Thyroid gland (tissue), 4 donors: ENCODE data around the gene CELF5. TPM values are rescaled to one million over a fixed set of nuclear protein-coding genes. Genes with fewer than 3 reads are reported as not detected.
A peak's percentile ranks its signal among the peaks of the same experiment; 100 is the strongest.

ENCODE experiments used
- DNase-seq, 2 donors: peaks; one replicate each; pipeline ENCODE4 v3.0.0-alpha.2; 2019
- H3K27ac ChIP-seq, 3 donors: fragments of 200-600 bp; sonication (generic); 1 replicate in 2 of 3; 2 replicates in 1 of 3; pipeline ENCODE4 v1.5.1; 2016 to 2019; ENCODE audit warnings: mild to moderate bottlenecking in 1 of 3, moderate library complexity in 1 of 3
- H3K27me3 ChIP-seq: fragments of 200-600 bp; sonication (generic); one replicate; pipeline ENCODE4 v1.5.1; 2019
- H3K36me3 ChIP-seq, 2 donors: fragments of 200-600 bp; sonication (generic); one replicate each; pipeline ENCODE4 v1.5.1; 2016 to 2019
- H3K4me1 ChIP-seq, 2 donors: fragments of 200-600 bp; sonication (generic); one replicate each; pipeline ENCODE4 v1.5.1; 2017 to 2019
- H3K4me3 ChIP-seq, 3 donors: fragments of 200-600 bp; sonication (generic); replicated peaks in 1 of 3; 1 replicate in 2 of 3; 2 replicates in 1 of 3; pipeline ENCODE4 v1.5.1; 2016; ENCODE audit warnings: mild to moderate bottlenecking in 1 of 3
- H3K9me3 ChIP-seq: fragments of 200-600 bp; sonication (generic); one replicate; pipeline ENCODE4 v1.5.1; 2017
- POLR2A ChIP-seq, 2 donors: fragments of 450-650 bp; IDR thresholded peaks; one replicate each; pipeline ENCODE4 v1.6.1; 2017; ENCODE audit warnings: antibody characterized with exemption in 2 of 2, mild to moderate bottlenecking in 2 of 2, moderate library complexity in 1 of 2
- WGBS, 2 donors: methylation state at CpG; one replicate each; pipeline ENCODE4 v1.1.5; 2017; 5-methylcytosine and 5-hydroxymethylcytosine counted together
- intact Hi-C: fragments of 100-400 bp; cut with DNase I; formaldehyde crosslinking; loops from one replicate; pipeline ENCODE4 v1.15.1; 2023
- total RNA-seq, 4 donors: library from RNA; depleted of rRNA; stranded (reverse); fragments of >200 nt; gene quantifications; one replicate each; pipeline ENCODE4 v1.2.3, GENCODE V29; 2016
- TF ChIP-seq, protein P1 (sequence below), 6 experiments: fragments of 200-600 bp in 3 of 6; fragments of 450-650 bp in 3 of 6; sonication (generic) in 3 of 6; IDR thresholded peaks; one replicate each; pipeline ENCODE4 v1.5.1; 2016 to 2019; ENCODE audit warnings: antibody characterized with exemption in 6 of 6, mild to moderate bottlenecking in 2 of 6, inconsistent platforms in 1 of 6, moderate library complexity in 1 of 6

Gene CELF5
- total RNA-seq, 4 donors from 2014 or later = not detected

DNA sequence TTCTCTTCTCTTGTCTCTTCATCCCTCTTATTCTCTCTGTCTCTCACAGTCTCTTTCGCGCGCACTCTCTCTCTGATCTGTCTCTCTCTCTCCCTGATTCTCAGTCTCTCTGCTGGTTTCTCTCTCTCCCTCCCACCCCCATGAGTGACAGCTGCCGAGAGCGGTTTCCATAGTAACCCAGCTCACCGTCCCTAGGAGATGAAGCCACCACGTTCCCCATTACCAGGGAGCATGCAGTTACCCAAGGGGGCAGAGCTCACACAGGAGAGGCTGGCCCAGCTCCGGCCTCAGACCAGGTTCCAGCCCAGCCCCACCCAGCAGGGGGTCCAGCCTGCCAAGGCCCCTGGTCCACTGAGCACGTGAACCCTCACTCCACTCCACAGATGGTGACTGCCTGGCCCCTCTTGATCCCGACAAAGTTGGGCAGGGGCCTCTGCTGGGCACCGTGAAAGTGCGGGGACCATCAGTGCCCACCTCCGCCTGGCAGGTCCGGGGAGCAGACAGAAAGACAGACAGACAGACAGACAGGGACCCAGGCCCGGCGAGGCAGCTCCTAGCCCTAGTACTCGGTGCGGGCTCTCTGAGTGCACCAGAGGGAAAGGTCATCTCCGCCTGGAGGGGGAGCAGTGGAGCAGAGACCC, 50.6 kb downstream of the CELF5 start:
- no peaks in the 10 kb centered on the region for H3K27me3 ChIP-seq
- peaks cover 4 to 8% of the 10 kb centered on the region in 2 donors for H3K4me1 ChIP-seq
- no peaks in the 10 kb centered on the region for H3K36me3 ChIP-seq
- DNase-seq = no peak
- TF ChIP-seq, protein P1, sequence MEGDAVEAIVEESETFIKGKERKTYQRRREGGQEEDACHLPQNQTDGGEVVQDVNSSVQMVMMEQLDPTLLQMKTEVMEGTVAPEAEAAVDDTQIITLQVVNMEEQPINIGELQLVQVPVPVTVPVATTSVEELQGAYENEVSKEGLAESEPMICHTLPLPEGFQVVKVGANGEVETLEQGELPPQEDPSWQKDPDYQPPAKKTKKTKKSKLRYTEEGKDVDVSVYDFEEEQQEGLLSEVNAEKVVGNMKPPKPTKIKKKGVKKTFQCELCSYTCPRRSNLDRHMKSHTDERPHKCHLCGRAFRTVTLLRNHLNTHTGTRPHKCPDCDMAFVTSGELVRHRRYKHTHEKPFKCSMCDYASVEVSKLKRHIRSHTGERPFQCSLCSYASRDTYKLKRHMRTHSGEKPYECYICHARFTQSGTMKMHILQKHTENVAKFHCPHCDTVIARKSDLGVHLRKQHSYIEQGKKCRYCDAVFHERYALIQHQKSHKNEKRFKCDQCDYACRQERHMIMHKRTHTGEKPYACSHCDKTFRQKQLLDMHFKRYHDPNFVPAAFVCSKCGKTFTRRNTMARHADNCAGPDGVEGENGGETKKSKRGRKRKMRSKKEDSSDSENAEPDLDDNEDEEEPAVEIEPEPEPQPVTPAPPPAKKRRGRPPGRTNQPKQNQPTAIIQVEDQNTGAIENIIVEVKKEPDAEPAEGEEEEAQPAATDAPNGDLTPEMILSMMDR (IDR thresholded peaks at IDR 0.05) = no peak
- no peak for TF ChIP-seq POLR2A (IDR thresholded peaks at IDR 0.05)
- intact Hi-C loops = no loop called here
- H3K27ac ChIP-seq = no peak overlapping the region
- no peak overlapping the region for H3K4me3 ChIP-seq
- WGBS, 2 donors = 11 to 18% methylated on average over 13 to 19 of the region's 19 CpGs
- H3K9me3 ChIP-seq = no peaks in the 10 kb centered on the region

DNA sequence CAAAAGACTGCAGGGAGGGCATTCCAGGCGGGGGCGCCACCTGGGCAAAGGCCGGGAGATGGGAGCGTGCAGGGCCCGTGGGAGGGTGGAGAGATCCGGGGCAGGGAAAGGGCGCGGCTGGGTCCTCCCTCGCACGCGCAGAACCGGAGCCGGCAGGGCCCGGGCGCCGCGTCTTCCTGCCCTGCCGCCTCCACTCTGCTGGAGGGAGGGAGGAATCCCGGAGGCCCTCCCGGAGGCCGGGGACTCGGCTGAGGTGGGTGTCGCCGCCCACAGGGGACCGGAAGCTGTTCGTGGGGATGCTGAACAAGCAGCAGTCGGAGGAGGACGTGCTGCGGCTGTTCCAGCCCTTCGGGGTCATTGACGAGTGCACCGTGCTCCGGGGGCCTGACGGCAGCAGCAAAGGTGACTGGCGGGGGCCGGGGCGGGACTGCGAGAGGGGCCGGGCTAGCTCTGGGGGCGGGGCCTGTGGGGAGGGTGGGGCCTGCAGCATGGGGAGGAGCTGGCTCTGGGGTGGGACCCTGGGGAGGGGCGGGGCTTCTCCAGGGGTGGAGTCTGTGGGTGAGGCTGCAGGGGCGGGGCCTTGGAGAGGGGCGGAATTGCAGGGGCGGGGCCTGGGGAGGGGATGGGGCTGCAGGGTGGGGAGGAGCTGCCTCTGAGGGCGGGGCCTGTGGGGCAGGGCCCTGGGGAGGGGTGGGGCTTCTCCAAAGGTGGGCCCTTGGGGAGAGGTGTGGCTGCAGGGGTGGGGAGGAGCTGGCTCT, 51.3 kb downstream of the CELF5 start:
- intact Hi-C loops = no loop called here
- DNase-seq = peak; percentile 22 to 24
- Histone ChIP-seq H3K36me3 (no peaks in the 10 kb centered on the region), H3K4me3 (peak overlapping the region in 1 of 3 donors; percentile 19), H3K9me3 (no peaks in the 10 kb centered on the region), H3K27ac (no peak overlapping the region), H3K4me1 (peaks cover 4 to 8% of the 10 kb centered on the region in 2 donors), H3K27me3 (no peaks in the 10 kb centered on the region)
- 1 to 2% methylated on average over 17 to 30 of the region's 45 CpGs for WGBS, 2 donors
- TF ChIP-seq, protein P1 (IDR thresholded peaks at IDR 0.05) = peak in 1 of 6 experiments; percentile 15
- TF ChIP-seq POLR2A (IDR thresholded peaks at IDR 0.05) = no peak

DNA sequence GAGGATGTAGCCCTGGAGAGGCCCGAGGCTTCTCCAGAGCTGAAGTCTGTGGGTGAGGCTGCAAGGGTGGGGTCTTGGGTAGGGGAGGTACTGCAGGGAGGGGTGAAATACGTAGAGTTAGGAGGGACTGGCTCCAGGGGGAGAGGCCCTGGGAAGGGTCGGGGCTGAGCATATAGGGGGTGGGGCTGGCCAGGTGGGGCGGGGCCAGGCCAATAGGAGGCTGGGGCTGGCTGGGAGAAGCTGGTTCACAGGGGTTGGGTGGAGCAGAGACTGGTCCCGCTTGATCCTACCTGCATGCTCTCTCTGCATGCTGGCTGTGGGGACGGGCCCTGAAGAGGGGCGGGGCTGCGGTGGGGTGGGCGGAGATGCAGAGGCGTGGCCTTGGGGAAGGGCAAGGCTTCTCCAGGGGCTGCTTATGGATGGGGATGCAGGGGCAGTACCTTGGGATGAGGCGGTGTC, 51.9 kb downstream of the CELF5 start:
- 0% methylated on average over 4 to 11 of the region's 11 CpGs for WGBS, 2 donors
- intact Hi-C loops = no loop called here
- no peak for DNase-seq

GRCh38 chr19:3277649-3278048, 53.2 kb downstream of the CELF5 start:
- WGBS, 2 donors = 72 to 75% methylated on average over 5 of the region's 5 CpGs
- H3K36me3 ChIP-seq = no peaks in the 10 kb centered on the region
- no peak for DNase-seq
- H3K4me3 ChIP-seq = no peak overlapping the region
- peaks cover 4 to 8% of the 10 kb centered on the region in 2 donors for H3K4me1 ChIP-seq
- H3K27me3 ChIP-seq = no peaks in the 10 kb centered on the region
- H3K9me3 ChIP-seq = no peaks in the 10 kb centered on the region
- no peak for TF ChIP-seq POLR2A (IDR thresholded peaks at IDR 0.05)
- TF ChIP-seq, protein P1 (IDR thresholded peaks at IDR 0.05) = no peak
- intact Hi-C loops = no loop called here
- no peak overlapping the region for H3K27ac ChIP-seq

More for the DNA sequence above, 51.9 kb downstream of the CELF5 start:
- H3K9me3 ChIP-seq = no peaks in the 10 kb centered on the region
- no peaks in the 10 kb centered on the region for H3K27me3 ChIP-seq
- H3K4me1 ChIP-seq = peaks cover 4 to 8% of the 10 kb centered on the region in 2 donors
- TF ChIP-seq POLR2A (IDR thresholded peaks at IDR 0.05) = no peak
- TF ChIP-seq, protein P1 (IDR thresholded peaks at IDR 0.05) = no peak
- no peak overlapping the region for H3K4me3 ChIP-seq
- H3K27ac ChIP-seq = no peak overlapping the region
- no peaks in the 10 kb centered on the region for H3K36me3 ChIP-seq

DNA sequence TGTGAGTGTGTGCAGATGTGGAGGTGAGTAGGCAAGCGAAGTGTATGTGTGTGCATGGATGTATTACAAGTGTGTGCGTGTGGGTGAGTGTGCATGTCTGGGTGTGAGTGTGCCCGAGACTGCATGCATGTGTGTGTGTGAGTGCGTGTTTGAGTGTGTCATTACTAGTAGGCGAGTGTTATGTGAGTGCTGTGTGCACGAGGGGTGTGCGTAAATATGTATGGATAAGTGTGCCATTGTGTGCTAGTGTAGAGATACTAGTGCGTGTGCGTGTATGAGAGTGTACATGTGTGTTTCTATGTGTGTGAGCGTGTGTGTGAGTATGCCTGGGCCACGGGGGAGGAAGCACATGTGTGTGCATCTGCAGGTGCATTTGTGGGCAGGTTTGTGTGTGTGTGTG, 53.8 kb downstream of the CELF5 start:
- H3K4me1 ChIP-seq = peaks cover 4 to 8% of the 10 kb centered on the region in 2 donors
- H3K4me3 ChIP-seq = no peak overlapping the region
- no peaks in the 10 kb centered on the region for H3K27me3 ChIP-seq
- DNase-seq = no peak
- WGBS, 2 donors = 89 to 91% methylated on average over 11 of the region's 11 CpGs
- TF ChIP-seq POLR2A (IDR thresholded peaks at IDR 0.05) = no peak
- TF ChIP-seq, protein P1 (IDR thresholded peaks at IDR 0.05) = no peak
- H3K27ac ChIP-seq = no peak overlapping the region
- H3K36me3 ChIP-seq = no peaks in the 10 kb centered on the region
- H3K9me3 ChIP-seq = no peaks in the 10 kb centered on the region
- intact Hi-C loops = no loop called here
